22Rv1 (cell line): Measurements from ENCODE around the gene PGAP6.

Source experiments
- CTCF ChIP-seq: fragments of 450-650 bp; IDR thresholded peaks from 2 replicates; pipeline ENCODE4 v1.5.1; 2017; ENCODE audit warnings: mild to moderate bottlenecking
- ZFX ChIP-seq: fragments of 450-650 bp; IDR thresholded peaks from 2 replicates; pipeline ENCODE4 v1.6.1; 2017; ENCODE audit warnings: antibody characterized with exemption, borderline replicate concordance

DNA sequence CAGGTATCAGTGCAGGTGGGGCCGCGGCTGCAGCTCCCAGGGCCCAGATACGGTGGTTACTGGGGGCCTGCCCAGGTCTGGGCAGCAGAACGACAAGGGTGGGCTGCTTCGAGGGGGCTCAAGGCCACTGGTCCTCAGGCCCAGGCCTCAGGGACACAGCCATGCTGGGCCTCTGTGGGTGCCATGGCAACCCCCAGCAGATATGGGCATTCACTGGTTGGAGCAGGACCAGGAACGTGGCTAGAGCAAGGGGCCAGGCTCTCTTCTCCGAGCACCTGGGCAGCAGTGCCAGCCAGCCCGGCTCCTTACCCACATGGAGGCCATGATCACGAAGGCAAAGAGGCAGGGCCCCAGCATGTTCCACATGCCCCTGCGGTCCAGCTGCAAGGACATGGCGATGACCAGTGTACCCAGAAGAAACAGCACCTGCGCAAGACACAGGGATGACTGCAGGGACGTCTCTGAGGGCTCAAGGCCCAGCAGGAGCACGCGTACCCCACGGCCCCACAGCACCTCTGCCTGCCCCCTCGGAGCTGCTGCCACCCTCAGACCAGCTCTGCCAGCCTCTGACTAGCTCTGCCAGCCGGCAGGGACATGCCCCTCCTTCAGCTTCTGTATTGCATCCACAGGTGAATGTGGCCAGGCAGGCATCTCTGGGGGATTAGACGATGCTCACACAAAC lies 9.3 kb downstream of the PGAP6 start:
- TF ChIP-seq CTCF = no peak
- TF ChIP-seq ZFX = no peak
